A549 (cell line): Measurements from ENCODE around the gene LGI1. TPM values are rescaled to one million over a fixed set of nuclear protein-coding genes. Genes with fewer than 3 reads are reported as not detected.

Experiments used
- ATAC-seq, 2 experiments: fragments of 200-7000 bp in 1 of 2; fragments of >200 bp in 1 of 2; cut with Nextera tagmentation in 1 of 2; cut with Tn5 transposase in 1 of 2; 3 replicates each; pipeline versions ENCODE4 v1.8.0 to v1.9.1; 2018 to 2020; ENCODE audit warnings: mild to moderate bottlenecking in 1 of 2, moderate library complexity in 1 of 2
- CTCF ChIA-PET: fragments of 300-600 bp; sonication (Branson Sonifier 250); formaldehyde crosslinking; extraction: SDS; loops from one replicate; lab custom pipeline; 2021; ENCODE audit warnings: antibody characterized with exemption, inconsistent platforms; lab: Yijun Ruan, JAX
- POLR2A ChIA-PET: fragments of 350-600 bp; formaldehyde crosslinking; extraction: SDS; loops from one replicate; lab custom pipeline; 2021; ENCODE audit warnings: antibody characterized with exemption, inconsistent platforms; lab: Yijun Ruan, JAX
- DNase-seq, 2 experiments: peaks; one replicate each; pipeline versions ENCODE4 v3.0.0 to v3.0.0-alpha.2; 2011 to 2016; ENCODE audit warnings: low read depth in 1 of 2, low spot score in 1 of 2
- FAIRE-seq: peaks from 2 replicates; lab custom pipeline; 2011; peaks lifted over from hg19 to GRCh38; lab: Jason Lieb, UNC
- H3K27ac ChIP-seq, 2 experiments: fragments of >200 bp; sonication (Bioruptor Twin); formaldehyde crosslinking; 3 replicates each; pipeline ENCODE4 v1.5.1; 2016 to 2017
- H3K4me1 ChIP-seq: fragments of >200 bp; sonication (Bioruptor Twin); formaldehyde crosslinking; 3 replicates; pipeline ENCODE4 v1.6.1; 2016
- H3K4me2 ChIP-seq: fragments of >200 bp; sonication (Bioruptor Twin); formaldehyde crosslinking; 3 replicates; pipeline ENCODE4 v1.6.1; 2016
- H3K4me3 ChIP-seq: fragments of >200 bp; sonication (Bioruptor Twin); formaldehyde crosslinking; 3 replicates; pipeline ENCODE4 v1.5.1; 2016
- H3K9me3 ChIP-seq: fragments of >200 bp; sonication (Bioruptor Twin); formaldehyde crosslinking; 3 replicates; pipeline ENCODE4 v1.6.1; 2016
- CEBPB ChIP-seq, 2 experiments: fragments of >200 bp in 1 of 2; sonication (Bioruptor Twin) in 1 of 2; formaldehyde crosslinking in 1 of 2; IDR thresholded peaks; 2 replicates each; pipeline ENCODE4 v1.6.1; 2012 to 2016
- ELK1 ChIP-seq: fragments of 150-350 bp; IDR thresholded peaks from 2 replicates; pipeline ENCODE4 v1.6.1; 2014; ENCODE audit warnings: low read depth, mild to moderate bottlenecking, low read length
- FOSB ChIP-seq: fragments of 250-450 bp; sonication (Bioruptor Pico); IDR thresholded peaks from 2 replicates; pipeline ENCODE4 v1.5.0; 2020; ENCODE audit warnings: mild to moderate bottlenecking, moderate library complexity
- HDAC2 ChIP-seq: fragments of 200-600 bp; sonication (generic); IDR thresholded peaks from 2 replicates; pipeline ENCODE4 v1.6.1; 2016
- HOXB5 ChIP-seq: fragments of 250-450 bp; sonication (Bioruptor Pico); IDR thresholded peaks from 2 replicates; pipeline ENCODE4 v1.5.0; 2020; ENCODE audit warnings: mild to moderate bottlenecking, moderate library complexity
- MAZ ChIP-seq: fragments of 150-350 bp; IDR thresholded peaks from 2 replicates; pipeline ENCODE4 v1.6.1; 2014; ENCODE audit warnings: antibody characterized with exemption, low read depth, low read length, borderline replicate concordance
- RAD21 ChIP-seq, 2 experiments: fragments of >200 bp in 1 of 2; sonication (Bioruptor Twin) in 1 of 2; formaldehyde crosslinking in 1 of 2; IDR thresholded peaks in 1 of 2; conservative IDR thresholded peaks in 1 of 2; 2 replicates in 1 of 2; 3 replicates in 1 of 2; pipeline ENCODE4 v1.6.1; 2012 to 2018; ENCODE audit warnings: inconsistent platforms in 1 of 2
- RARB ChIP-seq: fragments of 250-450 bp; sonication (Bioruptor Pico); IDR thresholded peaks from 2 replicates; pipeline ENCODE4 v1.8.0; 2021; ENCODE audit warnings: mild to moderate bottlenecking, moderate library complexity
- REST ChIP-seq: fragments of 200-600 bp; sonication (generic); IDR thresholded peaks from 2 replicates; pipeline ENCODE4 v1.6.1; 2016; ENCODE audit warnings: antibody characterized with exemption, mild to moderate bottlenecking, moderate library complexity
- RNF2 ChIP-seq: fragments of 200-600 bp; sonication (generic); IDR thresholded peaks from 2 replicates; pipeline ENCODE4 v1.6.1; 2016; ENCODE audit warnings: low read depth, mild to moderate bottlenecking, antibody characterized with exemption, moderate library complexity, borderline replicate concordance
- USF2 ChIP-seq: fragments of 450-650 bp; IDR thresholded peaks from 2 replicates; pipeline ENCODE4 v1.6.1; 2014; ENCODE audit warnings: antibody characterized with exemption
- ZFP36 ChIP-seq: fragments of 450-650 bp; IDR thresholded peaks from 2 replicates; pipeline ENCODE4 v1.6.1; 2014; ENCODE audit warnings: borderline replicate concordance; ENCODE audit not compliant: partially characterized antibody
- ZNF302 ChIP-seq: fragments of 250-450 bp; sonication (Bioruptor Pico); IDR thresholded peaks from 2 replicates; pipeline ENCODE4 v1.9.0; 2021; ENCODE audit warnings: inconsistent platforms, mild to moderate bottlenecking, moderate library complexity
- WGBS: methylation state at CpG from one replicate; pipeline ENCODE4 v1.1.6; 2017; ENCODE audit errors: missing lambda C conversion rate; 5-methylcytosine and 5-hydroxymethylcytosine counted together
- polyA plus RNA-seq, 4 experiments: library from polyadenylated mRNA; depleted of rRNA in 3 of 4; stranded (reverse); fragments of >200 nt; fragmentation: RNase III in 1 of 4; extraction: RNeasy Plus Mini Kit Qiagen cat#74134 plus additional on column Dnase treatment in 1 of 4; gene quantifications; 2 replicates in 3 of 4; 3 replicates in 1 of 4; pipeline ENCODE4 v1.2.3, GENCODE V29; 2011 to 2017

The LGI1 gene
- polyA plus RNA-seq, 2 of the 4 experiments (the other 2 are of a cell fraction) = not detected

GRCh38 chr10:93758891-93759410, 1.2 kb downstream of the LGI1 start:
- Histone ChIP-seq H3K4me2 (no peak overlapping the region), H3K9me3 (no peaks in the 10 kb centered on the region), H3K4me3 (no peak overlapping the region), H3K4me1 (no peaks in the 10 kb centered on the region), H3K27ac (no peak overlapping the region)
- ATAC-seq (no peak), FAIRE-seq (no peak), DNase-seq (no peak)
- POLR2A ChIA-PET = no interaction called here
- WGBS = 91% methylated on average over 4 of the region's 4 CpGs
- TF ChIP-seq FOSB (CRISPR knock-in tag) = no peak
- no peak for TF ChIP-seq ELK1
- no peak for TF ChIP-seq USF2
- TF ChIP-seq ZFP36 = no peak
- no peak for TF ChIP-seq HOXB5 (CRISPR knock-in tag)
- TF ChIP-seq HDAC2 = no peak
- TF ChIP-seq ZNF302 (CRISPR knock-in tag) = no peak
- TF ChIP-seq REST = no peak
- no peak for TF ChIP-seq RARB
- no peak for TF ChIP-seq MAZ
- CTCF ChIA-PET = interaction anchor here (1.5 kb wide), 1 partner anchor 57 kb away, joined by 3 read pairs; no protein-coding TSS in a partner anchor

GRCh38 chr10:93760490-93760889, 2.8 kb downstream of the LGI1 start:
- TF ChIP-seq REST (no peak), RAD21 (conservative IDR thresholded peaks at IDR 0.05 in 1 of 2, IDR thresholded peaks at IDR 0.05 in 1 of 2) (no peak), FOSB (CRISPR knock-in tag) (no peak), CEBPB (IDR thresholded peaks at IDR 0.05) (no peak), RNF2 (no peak), ZFP36 (no peak), MAZ (no peak)
- no peak overlapping the region for H3K27ac ChIP-seq
- WGBS = 64% methylated on average over 7 of the region's 7 CpGs
- no peak overlapping the region for H3K4me3 ChIP-seq
- H3K4me1 ChIP-seq = no peaks in the 10 kb centered on the region
- no peak for DNase-seq
- ATAC-seq = no peak
- H3K4me2 ChIP-seq = no peak overlapping the region
- no peak for FAIRE-seq
- H3K9me3 ChIP-seq = no peaks in the 10 kb centered on the region
- ChIA-PET POLR2A (no interaction called here), CTCF (interaction anchor here (1.0 to 1.5 kb wide), 2 partner anchors 24 to 53 kb away, joined by 3 to 4 read pairs; no protein-coding TSS in a partner anchor)
